HEK293 (cell line): ENCODE data around the gene ATXN7.

ENCODE experiments used
- CTCF ChIA-PET: fragments of 350-600 bp; formaldehyde crosslinking; extraction: SDS; loops from one replicate; lab custom pipeline; 2021; ENCODE audit warnings: antibody characterized with exemption; lab: Yijun Ruan, JAX
- POLR2A ChIA-PET: fragments of 300-600 bp; formaldehyde crosslinking; extraction: SDS; loops from one replicate; lab custom pipeline; 2020; ENCODE audit warnings: antibody characterized with exemption, inconsistent platforms; lab: Yijun Ruan, JAX
- H3K27ac ChIP-seq: fragments of 200-500 bp; sonication (Bioruptor generic); 2 replicates; pipeline ENCODE4 v1.5.1; 2014; ENCODE audit warnings: low read depth, low read length, control low read depth, inconsistent platforms; ENCODE audit errors: extremely low read depth
- H3K36me3 ChIP-seq, 2 experiments: fragments of 200-500 bp in 1 of 2; sonication (Bioruptor generic) in 1 of 2; 1 replicate in 1 of 2; 2 replicates in 1 of 2; pipeline ENCODE4 v1.5.1; 2014 to 2017; ENCODE audit warnings: inconsistent platforms in 2 of 2, low read length in 2 of 2; ENCODE audit not compliant: control insufficient read depth in 2 of 2, insufficient read depth in 1 of 2
- H3K4me1 ChIP-seq: fragments of 200-500 bp; sonication (Bioruptor generic); 2 replicates; pipeline ENCODE4 v1.5.1; 2014; ENCODE audit warnings: mild to moderate bottlenecking, low read length, inconsistent platforms; ENCODE audit not compliant: control insufficient read depth, insufficient read depth
- H3K4me3 ChIP-seq: 2 replicates; pipeline ENCODE4 v1.5.1; 2011; ENCODE audit warnings: low read depth, mild to moderate bottlenecking, control low read depth, low read length, moderate library complexity
- H3K9me3 ChIP-seq: fragments of 200-500 bp; sonication (Bioruptor generic); 2 replicates; pipeline ENCODE4 v1.5.1; 2014; ENCODE audit warnings: low read depth, low read length, inconsistent platforms; ENCODE audit not compliant: control insufficient read depth, insufficient read depth
- BCL11B ChIP-seq: fragments of 450-650 bp; formaldehyde crosslinking; IDR thresholded peaks from 2 replicates; pipeline ENCODE4 v1.5.1; 2016; ENCODE audit warnings: low read depth, missing biosample characterization, missing genetic modification characterization
- MYNN ChIP-seq: fragments of 450-650 bp; formaldehyde crosslinking; IDR thresholded peaks from 2 replicates; pipeline ENCODE4 v1.5.1; 2016; ENCODE audit warnings: missing biosample characterization, missing genetic modification characterization, borderline replicate concordance
- SALL2 ChIP-seq: fragments of 450-650 bp; formaldehyde crosslinking; IDR thresholded peaks from 2 replicates; pipeline ENCODE4 v1.5.0; 2017; ENCODE audit warnings: missing biosample characterization, mild to moderate bottlenecking, missing genetic modification characterization, borderline replicate concordance
- ZNF146 ChIP-seq: fragments of 450-650 bp; formaldehyde crosslinking; IDR thresholded peaks from 2 replicates; pipeline ENCODE4 v1.5.1; 2016; ENCODE audit warnings: missing biosample characterization, missing genetic modification characterization
- ZNF174 ChIP-seq: fragments of 450-650 bp; formaldehyde crosslinking; IDR thresholded peaks from 2 replicates; pipeline ENCODE4 v1.5.0; 2017; ENCODE audit warnings: missing biosample characterization, mild to moderate bottlenecking, missing genetic modification characterization
- ZNF175 ChIP-seq: fragments of 450-650 bp; formaldehyde crosslinking; IDR thresholded peaks from 2 replicates; pipeline ENCODE4 v1.5.1; 2016; ENCODE audit warnings: missing biosample characterization, missing genetic modification characterization
- ZNF302 ChIP-seq: fragments of 450-650 bp; formaldehyde crosslinking; IDR thresholded peaks from 2 replicates; pipeline ENCODE4 v1.5.1; 2016; ENCODE audit warnings: missing biosample characterization, missing genetic modification characterization, low read depth
- ZNF366 ChIP-seq: fragments of 450-650 bp; formaldehyde crosslinking; conservative IDR thresholded peaks from 2 replicates; pipeline ENCODE4 v1.5.1; 2016; ENCODE audit warnings: missing biosample characterization, missing genetic modification characterization
- ZNF473 ChIP-seq: fragments of 450-650 bp; formaldehyde crosslinking; IDR thresholded peaks from 2 replicates; pipeline ENCODE4 v1.5.1; 2017; ENCODE audit warnings: missing biosample characterization, missing genetic modification characterization
- ZNF560 ChIP-seq: fragments of 450-650 bp; formaldehyde crosslinking; IDR thresholded peaks from 2 replicates; pipeline ENCODE4 v1.5.1; 2017; ENCODE audit warnings: missing biosample characterization, missing genetic modification characterization, borderline replicate concordance
- ZNF664 ChIP-seq: fragments of 450-650 bp; formaldehyde crosslinking; IDR thresholded peaks from 2 replicates; pipeline ENCODE4 v1.5.1; 2016; ENCODE audit warnings: missing biosample characterization, missing genetic modification characterization
- ZNF707 ChIP-seq: fragments of 450-650 bp; formaldehyde crosslinking; IDR thresholded peaks from 2 replicates; pipeline ENCODE4 v1.5.1; 2016; ENCODE audit warnings: missing biosample characterization, missing genetic modification characterization
- TF ChIP-seq, protein P1 (sequence below): fragments of 450-650 bp; formaldehyde crosslinking; IDR thresholded peaks from 2 replicates; pipeline ENCODE4 v1.5.1; 2016; ENCODE audit warnings: missing biosample characterization, missing genetic modification characterization
- TF ChIP-seq, protein P2 (sequence below): IDR thresholded peaks from 2 replicates; pipeline ENCODE4 v1.6.1; 2011; ENCODE audit warnings: mild to moderate bottlenecking, low read depth, low read length, borderline replicate concordance
- TF ChIP-seq, protein P3 (sequence below): fragments of 450-650 bp; formaldehyde crosslinking; optimal IDR thresholded peaks from 2 replicates; pipeline ENCODE3; 2016; ENCODE audit warnings: missing biosample characterization, mild to moderate bottlenecking, missing genetic modification characterization
- TF ChIP-seq, protein P4 (sequence below): fragments of 450-650 bp; formaldehyde crosslinking; IDR thresholded peaks from 2 replicates; pipeline ENCODE4 v1.5.1; 2016; ENCODE audit warnings: missing biosample characterization, missing genetic modification characterization, borderline replicate concordance
- TF ChIP-seq, protein P5 (sequence below): fragments of 450-650 bp; formaldehyde crosslinking; conservative IDR thresholded peaks from 2 replicates; pipeline ENCODE4 v1.5.1; 2016; ENCODE audit warnings: low read depth, missing biosample characterization, missing genetic modification characterization
- TF ChIP-seq, protein P6 (sequence below): fragments of 450-650 bp; formaldehyde crosslinking; IDR thresholded peaks from 2 replicates; pipeline ENCODE4 v1.5.1; 2017; ENCODE audit warnings: missing biosample characterization, missing genetic modification characterization
- TF ChIP-seq, protein P7 (sequence below): fragments of 450-650 bp; formaldehyde crosslinking; IDR thresholded peaks from 2 replicates; pipeline ENCODE4 v1.5.1; 2016; ENCODE audit warnings: missing biosample characterization, missing genetic modification characterization
- TF ChIP-seq, protein P8 (sequence below): fragments of 450-650 bp; formaldehyde crosslinking; IDR thresholded peaks from 2 replicates; pipeline ENCODE4 v1.5.1; 2016; ENCODE audit warnings: missing biosample characterization, missing genetic modification characterization, low read depth

Gene ATXN7

DNA sequence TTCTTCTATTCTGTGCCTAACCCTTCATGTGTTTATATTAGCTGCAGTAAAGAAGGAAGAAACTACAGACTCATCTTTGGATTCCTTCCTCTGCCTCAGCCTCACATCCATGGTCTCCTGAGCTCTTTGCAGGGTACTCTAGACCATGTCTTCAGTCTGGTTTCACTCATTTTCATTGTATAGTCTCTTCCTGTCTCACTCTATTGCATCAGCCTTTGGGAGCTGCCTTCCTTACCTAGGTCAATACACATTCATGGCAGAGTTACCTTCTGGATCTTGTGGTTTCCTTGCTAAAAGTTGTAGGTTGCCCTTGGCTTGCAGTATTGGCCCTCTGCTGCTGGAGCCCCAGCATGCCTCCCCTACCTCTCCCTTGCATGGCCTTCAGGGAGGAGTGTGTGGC, 80.0 kb downstream of the ATXN7 start (continued):
- TF ChIP-seq, protein P1, sequence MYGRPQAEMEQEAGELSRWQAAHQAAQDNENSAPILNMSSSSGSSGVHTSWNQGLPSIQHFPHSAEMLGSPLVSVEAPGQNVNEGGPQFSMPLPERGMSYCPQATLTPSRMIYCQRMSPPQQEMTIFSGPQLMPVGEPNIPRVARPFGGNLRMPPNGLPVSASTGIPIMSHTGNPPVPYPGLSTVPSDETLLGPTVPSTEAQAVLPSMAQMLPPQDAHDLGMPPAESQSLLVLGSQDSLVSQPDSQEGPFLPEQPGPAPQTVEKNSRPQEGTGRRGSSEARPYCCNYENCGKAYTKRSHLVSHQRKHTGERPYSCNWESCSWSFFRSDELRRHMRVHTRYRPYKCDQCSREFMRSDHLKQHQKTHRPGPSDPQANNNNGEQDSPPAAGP (tag by site-specific recombination) = no peak
- no peak for TF ChIP-seq ZNF175 (tag by site-specific recombination)
- TF ChIP-seq MYNN = no peak
- TF ChIP-seq, protein P2, sequence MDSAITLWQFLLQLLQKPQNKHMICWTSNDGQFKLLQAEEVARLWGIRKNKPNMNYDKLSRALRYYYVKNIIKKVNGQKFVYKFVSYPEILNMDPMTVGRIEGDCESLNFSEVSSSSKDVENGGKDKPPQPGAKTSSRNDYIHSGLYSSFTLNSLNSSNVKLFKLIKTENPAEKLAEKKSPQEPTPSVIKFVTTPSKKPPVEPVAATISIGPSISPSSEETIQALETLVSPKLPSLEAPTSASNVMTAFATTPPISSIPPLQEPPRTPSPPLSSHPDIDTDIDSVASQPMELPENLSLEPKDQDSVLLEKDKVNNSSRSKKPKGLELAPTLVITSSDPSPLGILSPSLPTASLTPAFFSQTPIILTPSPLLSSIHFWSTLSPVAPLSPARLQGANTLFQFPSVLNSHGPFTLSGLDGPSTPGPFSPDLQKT = no peak
- TF ChIP-seq ZNF473 (tag by site-specific recombination) = no peak

DNA sequence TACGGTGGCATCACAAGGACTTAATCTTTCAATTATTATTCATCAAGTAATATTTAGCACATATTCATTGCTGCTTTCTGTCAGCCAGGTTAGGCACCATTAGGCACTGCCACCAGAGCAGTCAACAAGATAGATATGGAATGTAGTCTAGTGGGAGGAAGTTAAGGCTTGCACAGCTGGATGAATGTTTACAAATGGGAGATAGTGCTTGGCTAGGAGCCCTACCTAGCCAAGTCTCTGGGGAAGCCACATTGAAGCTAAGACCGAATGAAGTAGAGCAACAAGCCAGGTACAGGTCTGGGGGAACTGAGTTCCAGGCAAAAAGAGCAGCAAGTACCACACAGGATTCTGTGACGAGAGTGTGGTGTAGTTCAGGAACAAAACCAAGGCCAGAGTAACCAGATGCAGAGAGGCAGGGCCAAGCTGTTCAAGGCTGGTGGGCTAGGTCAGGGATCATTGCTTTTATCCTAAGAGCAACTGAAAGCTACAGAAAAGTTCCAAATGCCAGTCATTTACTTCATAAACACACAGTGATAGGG, 82.0 kb downstream of the ATXN7 start:
- no peaks in the 10 kb centered on the region for H3K9me3 ChIP-seq
- POLR2A ChIA-PET = no interaction called here
- H3K36me3 ChIP-seq = no peaks in the 10 kb centered on the region
- H3K4me1 ChIP-seq = peaks cover under 1% of the 10 kb centered on the region; the same call in 1 of the 2 replicates
- no peak overlapping the region for H3K4me3 ChIP-seq
- TF ChIP-seq, protein P3, sequence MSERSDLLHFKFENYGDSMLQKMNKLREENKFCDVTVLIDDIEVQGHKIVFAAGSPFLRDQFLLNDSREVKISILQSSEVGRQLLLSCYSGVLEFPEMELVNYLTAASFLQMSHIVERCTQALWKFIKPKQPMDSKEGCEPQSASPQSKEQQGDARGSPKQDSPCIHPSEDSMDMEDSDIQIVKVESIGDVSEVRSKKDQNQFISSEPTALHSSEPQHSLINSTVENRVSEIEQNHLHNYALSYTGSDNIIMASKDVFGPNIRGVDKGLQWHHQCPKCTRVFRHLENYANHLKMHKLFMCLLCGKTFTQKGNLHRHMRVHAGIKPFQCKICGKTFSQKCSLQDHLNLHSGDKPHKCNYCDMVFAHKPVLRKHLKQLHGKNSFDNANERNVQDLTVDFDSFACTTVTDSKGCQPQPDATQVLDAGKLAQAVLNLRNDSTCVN (tag by site-specific recombination) = no peak
- no peak for TF ChIP-seq ZNF664
- TF ChIP-seq, protein P4, sequence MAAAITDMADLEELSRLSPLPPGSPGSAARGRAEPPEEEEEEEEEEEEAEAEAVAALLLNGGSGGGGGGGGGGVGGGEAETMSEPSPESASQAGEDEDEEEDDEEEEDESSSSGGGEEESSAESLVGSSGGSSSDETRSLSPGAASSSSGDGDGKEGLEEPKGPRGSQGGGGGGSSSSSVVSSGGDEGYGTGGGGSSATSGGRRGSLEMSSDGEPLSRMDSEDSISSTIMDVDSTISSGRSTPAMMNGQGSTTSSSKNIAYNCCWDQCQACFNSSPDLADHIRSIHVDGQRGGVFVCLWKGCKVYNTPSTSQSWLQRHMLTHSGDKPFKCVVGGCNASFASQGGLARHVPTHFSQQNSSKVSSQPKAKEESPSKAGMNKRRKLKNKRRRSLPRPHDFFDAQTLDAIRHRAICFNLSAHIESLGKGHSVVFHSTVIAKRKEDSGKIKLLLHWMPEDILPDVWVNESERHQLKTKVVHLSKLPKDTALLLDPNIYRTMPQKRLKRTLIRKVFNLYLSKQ = no peak
- TF ChIP-seq ZNF174 (tag by site-specific recombination) = no peak
- TF ChIP-seq, protein P5, sequence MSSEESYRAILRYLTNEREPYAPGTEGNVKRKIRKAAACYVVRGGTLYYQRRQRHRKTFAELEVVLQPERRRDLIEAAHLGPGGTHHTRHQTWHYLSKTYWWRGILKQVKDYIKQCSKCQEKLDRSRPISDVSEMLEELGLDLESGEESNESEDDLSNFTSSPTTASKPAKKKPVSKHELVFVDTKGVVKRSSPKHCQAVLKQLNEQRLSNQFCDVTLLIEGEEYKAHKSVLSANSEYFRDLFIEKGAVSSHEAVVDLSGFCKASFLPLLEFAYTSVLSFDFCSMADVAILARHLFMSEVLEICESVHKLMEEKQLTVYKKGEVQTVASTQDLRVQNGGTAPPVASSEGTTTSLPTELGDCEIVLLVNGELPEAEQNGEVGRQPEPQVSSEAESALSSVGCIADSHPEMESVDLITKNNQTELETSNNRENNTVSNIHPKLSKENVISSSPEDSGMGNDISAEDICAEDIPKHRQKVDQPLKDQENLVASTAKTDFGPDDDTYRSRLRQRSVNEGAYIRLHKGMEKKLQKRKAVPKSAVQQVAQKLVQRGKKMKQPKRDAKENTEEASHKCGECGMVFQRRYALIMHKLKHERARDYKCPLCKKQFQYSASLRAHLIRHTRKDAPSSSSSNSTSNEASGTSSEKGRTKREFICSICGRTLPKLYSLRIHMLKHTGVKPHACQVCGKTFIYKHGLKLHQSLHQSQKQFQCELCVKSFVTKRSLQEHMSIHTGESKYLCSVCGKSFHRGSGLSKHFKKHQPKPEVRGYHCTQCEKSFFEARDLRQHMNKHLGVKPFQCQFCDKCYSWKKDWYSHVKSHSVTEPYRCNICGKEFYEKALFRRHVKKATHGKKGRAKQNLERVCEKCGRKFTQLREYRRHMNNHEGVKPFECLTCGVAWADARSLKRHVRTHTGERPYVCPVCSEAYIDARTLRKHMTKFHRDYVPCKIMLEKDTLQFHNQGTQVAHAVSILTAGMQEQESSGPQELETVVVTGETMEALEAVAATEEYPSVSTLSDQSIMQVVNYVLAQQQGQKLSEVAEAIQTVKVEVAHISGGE (tag by site-specific recombination) = no peak
- TF ChIP-seq BCL11B = no peak
- TF ChIP-seq, protein P6, sequence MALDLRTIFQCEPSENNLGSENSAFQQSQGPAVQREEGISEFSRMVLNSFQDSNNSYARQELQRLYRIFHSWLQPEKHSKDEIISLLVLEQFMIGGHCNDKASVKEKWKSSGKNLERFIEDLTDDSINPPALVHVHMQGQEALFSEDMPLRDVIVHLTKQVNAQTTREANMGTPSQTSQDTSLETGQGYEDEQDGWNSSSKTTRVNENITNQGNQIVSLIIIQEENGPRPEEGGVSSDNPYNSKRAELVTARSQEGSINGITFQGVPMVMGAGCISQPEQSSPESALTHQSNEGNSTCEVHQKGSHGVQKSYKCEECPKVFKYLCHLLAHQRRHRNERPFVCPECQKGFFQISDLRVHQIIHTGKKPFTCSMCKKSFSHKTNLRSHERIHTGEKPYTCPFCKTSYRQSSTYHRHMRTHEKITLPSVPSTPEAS (tag by site-specific recombination) = no peak
- TF ChIP-seq, all 188 proteins: peak for 0
- CTCF ChIA-PET = interaction anchor here (1.0 to 2.6 kb wide), 2 partner anchors 15 to 17 kb away, joined by 3 to 7 read pairs; no protein-coding TSS in a partner anchor
- no peak overlapping the region for H3K27ac ChIP-seq

DNA sequence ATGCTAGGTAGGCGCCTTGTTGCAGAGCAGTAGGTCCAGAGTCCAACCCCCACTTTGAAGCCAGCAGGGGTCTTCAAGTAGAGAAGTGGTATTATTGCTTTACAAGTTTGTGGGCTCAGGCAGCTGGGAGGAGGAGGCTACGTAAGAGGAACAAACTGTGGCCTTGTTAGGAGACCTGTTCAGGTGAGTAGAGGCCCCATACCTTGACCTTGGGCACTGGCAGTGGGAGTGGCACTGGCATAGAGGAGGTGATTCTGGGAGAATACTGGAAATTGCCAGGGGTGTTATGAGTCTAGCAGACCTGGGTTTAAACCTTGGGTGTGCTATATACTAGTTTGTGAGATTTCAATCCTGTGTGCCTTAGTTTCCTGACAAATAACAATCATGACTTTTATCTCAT, 83.1 kb downstream of the ATXN7 start:
- CTCF ChIA-PET = interaction anchor here (0.6 kb wide), 1 partner anchor 77 kb away, joined by 3 read pairs; no protein-coding TSS in a partner anchor
- H3K9me3 ChIP-seq = no peaks in the 10 kb centered on the region
- H3K36me3 ChIP-seq = no peaks in the 10 kb centered on the region
- H3K4me3 ChIP-seq = no peak overlapping the region
- POLR2A ChIA-PET = no interaction called here
- no peak overlapping the region for H3K27ac ChIP-seq
- peaks cover 4% of the 10 kb centered on the region; the same call in 1 of the 2 replicates for H3K4me1 ChIP-seq
- no peak for TF ChIP-seq ZNF146 (tag by site-specific recombination)
- TF ChIP-seq ZNF560 (tag by site-specific recombination) = no peak
- TF ChIP-seq, protein P7, sequence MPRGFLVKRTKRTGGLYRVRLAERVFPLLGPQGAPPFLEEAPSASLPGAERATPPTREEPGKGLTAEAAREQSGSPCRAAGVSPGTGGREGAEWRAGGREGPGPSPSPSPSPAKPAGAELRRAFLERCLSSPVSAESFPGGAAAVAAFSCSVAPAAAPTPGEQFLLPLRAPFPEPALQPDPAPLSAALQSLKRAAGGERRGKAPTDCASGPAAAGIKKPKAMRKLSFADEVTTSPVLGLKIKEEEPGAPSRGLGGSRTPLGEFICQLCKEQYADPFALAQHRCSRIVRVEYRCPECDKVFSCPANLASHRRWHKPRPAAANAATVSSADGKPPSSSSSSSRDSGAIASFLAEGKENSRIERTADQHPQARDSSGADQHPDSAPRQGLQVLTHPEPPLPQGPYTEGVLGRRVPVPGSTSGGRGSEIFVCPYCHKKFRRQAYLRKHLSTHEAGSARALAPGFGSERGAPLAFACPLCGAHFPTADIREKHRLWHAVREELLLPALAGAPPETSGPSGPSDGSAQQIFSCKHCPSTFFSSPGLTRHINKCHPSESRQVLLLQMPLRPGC = no peak
- TF ChIP-seq ZNF302 (tag by site-specific recombination) = no peak
- no peak for TF ChIP-seq ZNF707 (tag by site-specific recombination)
- TF ChIP-seq SALL2 (tag by site-specific recombination) = no peak
- no peak for TF ChIP-seq ZNF174 (tag by site-specific recombination)
- no peak for TF ChIP-seq ZNF366 (tag by site-specific recombination)
- TF ChIP-seq, protein P8, sequence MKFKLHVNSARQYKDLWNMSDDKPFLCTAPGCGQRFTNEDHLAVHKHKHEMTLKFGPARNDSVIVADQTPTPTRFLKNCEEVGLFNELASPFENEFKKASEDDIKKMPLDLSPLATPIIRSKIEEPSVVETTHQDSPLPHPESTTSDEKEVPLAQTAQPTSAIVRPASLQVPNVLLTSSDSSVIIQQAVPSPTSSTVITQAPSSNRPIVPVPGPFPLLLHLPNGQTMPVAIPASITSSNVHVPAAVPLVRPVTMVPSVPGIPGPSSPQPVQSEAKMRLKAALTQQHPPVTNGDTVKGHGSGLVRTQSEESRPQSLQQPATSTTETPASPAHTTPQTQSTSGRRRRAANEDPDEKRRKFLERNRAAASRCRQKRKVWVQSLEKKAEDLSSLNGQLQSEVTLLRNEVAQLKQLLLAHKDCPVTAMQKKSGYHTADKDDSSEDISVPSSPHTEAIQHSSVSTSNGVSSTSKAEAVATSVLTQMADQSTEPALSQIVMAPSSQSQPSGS = no peak
